Suprapubic skin (tissue), 3 donors: ENCODE results near the gene VAMP2.

Experiments
- CTCF ChIP-seq, 2 donors: fragments of 200-600 bp in 1 of 2; fragments of 450-650 bp in 1 of 2; sonication (generic) in 1 of 2; IDR thresholded peaks; one replicate each; pipeline ENCODE4 v1.5.1; 2016 to 2019; ENCODE audit warnings: antibody characterized with exemption in 2 of 2, mild to moderate bottlenecking in 1 of 2, moderate library complexity in 1 of 2
- EP300 ChIP-seq: sonication (generic); formaldehyde crosslinking; IDR thresholded peaks from one replicate; pipeline ENCODE4 v1.6.1; 2017; ENCODE audit warnings: antibody characterized with exemption
- POLR2A ChIP-seq, 2 donors: fragments of 450-650 bp; IDR thresholded peaks; one replicate each; pipeline ENCODE4 v1.6.1; 2017; ENCODE audit warnings: antibody characterized with exemption in 2 of 2, mild to moderate bottlenecking in 2 of 2, moderate library complexity in 2 of 2

- TF ChIP-seq CTCF (IDR thresholded peaks at IDR 0.05), result no peak
- TF ChIP-seq EP300, result no peak
- no peak for TF ChIP-seq POLR2A (IDR thresholded peaks at IDR 0.05)
Measured at GRCh38 chr17:8141045-8141444, 21.7 kb downstream of the VAMP2 start.
